IMR-90 (cell line): ENCODE data around the gene MTA3. TPM values are rescaled to one million over a fixed set of nuclear protein-coding genes. Genes with fewer than 3 reads are reported as not detected.

Experiments
- ATAC-seq: fragments of 200-7000 bp; cut with Tn5 transposase; 2 replicates; pipeline ENCODE4 v1.9.1; 2020; ENCODE audit warnings: low read depth, mild to moderate bottlenecking, moderate library complexity
- BruUV-seq: library from RNA; stranded (reverse); fragments of 400-500 nt; replicated peaks from 2 replicates; lab custom pipeline; 2021; lab: Mats Ljungman, UMichigan
- CTCF ChIA-PET: fragments of 300-600 bp; formaldehyde crosslinking; extraction: SDS; loops from one replicate; lab custom pipeline; 2021; ENCODE audit warnings: antibody characterized with exemption; lab: Yijun Ruan, JAX
- POLR2A ChIA-PET: fragments of 300-600 bp; sonication (Branson Sonifier 250); formaldehyde crosslinking; loops from one replicate; lab custom pipeline; 2022; ENCODE audit warnings: antibody characterized with exemption; ENCODE audit not compliant: unreplicated experiment; lab: Charles Lee
- DNase-seq: peaks from one replicate; pipeline ENCODE4 v3.0.0; 2013
- H2AFZ ChIP-seq: replicated peaks from 2 replicates; pipeline ENCODE3; 2013; ENCODE audit warnings: low read length, mild to moderate bottlenecking; ENCODE audit not compliant: poor library complexity
- H2AK5ac ChIP-seq: 2 replicates; pipeline ENCODE4 v1.6.1; 2013; ENCODE audit warnings: low read depth, low read length, inconsistent platforms
- H2AK9ac ChIP-seq: replicated peaks from 2 replicates; pipeline ENCODE3; 2013; ENCODE audit warnings: mild to moderate bottlenecking, low read depth, low read length, moderate library complexity; ENCODE audit not compliant: poor library complexity
- H2BK120ac ChIP-seq: 2 replicates; pipeline ENCODE4 v1.6.1; 2013; ENCODE audit warnings: low read depth, low read length, inconsistent platforms
- H2BK15ac ChIP-seq: 3 replicates; pipeline ENCODE4 v1.6.1; 2013; ENCODE audit warnings: low read depth, low read length, inconsistent platforms
- H2BK20ac ChIP-seq: 2 replicates; pipeline ENCODE4 v1.6.1; 2013; ENCODE audit warnings: low read depth, mild to moderate bottlenecking, inconsistent platforms, low read length, moderate library complexity
- H2BK5ac ChIP-seq: 2 replicates; pipeline ENCODE4 v1.6.1; 2013; ENCODE audit warnings: mild to moderate bottlenecking, low read depth, low read length, inconsistent platforms; ENCODE audit not compliant: poor library complexity, severe bottlenecking
- H3K14ac ChIP-seq: replicated peaks from 2 replicates; pipeline ENCODE4 v1.6.1; 2013; ENCODE audit warnings: low read depth, low read length, inconsistent platforms
- H3K18ac ChIP-seq: 2 replicates; pipeline ENCODE4 v1.6.1; 2013; ENCODE audit warnings: low read depth, low read length, control low read depth
- H3K23ac ChIP-seq: 2 replicates; pipeline ENCODE4 v1.6.1; 2013; ENCODE audit warnings: low read depth, low read length, inconsistent platforms
- H3K27ac ChIP-seq: 2 replicates; pipeline ENCODE4 v1.5.1; 2013; ENCODE audit warnings: mild to moderate bottlenecking, control low read depth, low read length; ENCODE audit not compliant: insufficient read depth
- H3K27me3 ChIP-seq: 2 replicates; pipeline ENCODE4 v1.6.1; 2013; ENCODE audit warnings: low read length; ENCODE audit not compliant: control insufficient read depth, insufficient read depth
- H3K36me3 ChIP-seq: 2 replicates; pipeline ENCODE4 v1.6.1; 2013; ENCODE audit warnings: low read length, mixed read lengths; ENCODE audit not compliant: control insufficient read depth, insufficient read depth
- H3K4ac ChIP-seq: 2 replicates; pipeline ENCODE4 v1.6.1; 2013; ENCODE audit warnings: low read depth, low read length, inconsistent platforms
- H3K4me1 ChIP-seq: 2 replicates; pipeline ENCODE4 v1.6.1; 2013; ENCODE audit warnings: low read length, mixed read lengths; ENCODE audit not compliant: control insufficient read depth, insufficient read depth
- H3K4me2 ChIP-seq: 2 replicates; pipeline ENCODE4 v1.6.1; 2013; ENCODE audit warnings: low read depth, mild to moderate bottlenecking, control low read depth, low read length, moderate library complexity
- H3K4me3 ChIP-seq: 2 replicates; pipeline ENCODE4 v1.5.1; 2013; ENCODE audit warnings: low read depth, mild to moderate bottlenecking, control low read depth, low read length, moderate library complexity; ENCODE audit not compliant: insufficient read depth
- H3K56ac ChIP-seq: 2 replicates; pipeline ENCODE4 v1.6.1; 2013; ENCODE audit warnings: low read length, inconsistent platforms; ENCODE audit not compliant: insufficient read depth; ENCODE audit errors: extremely low read depth
- H3K79me1 ChIP-seq, 2 experiments: 2 replicates each; pipeline ENCODE4 v1.6.1; 2013; ENCODE audit warnings: low read length in 2 of 2, inconsistent platforms in 1 of 2, low read depth in 1 of 2
- H3K9ac ChIP-seq: 2 replicates; pipeline ENCODE4 v1.6.1; 2013; ENCODE audit warnings: low read depth, low read length, control low read depth
- H3K9me1 ChIP-seq: 2 replicates; pipeline ENCODE4 v1.6.1; 2013; ENCODE audit warnings: low read length, inconsistent platforms; ENCODE audit not compliant: insufficient read depth
- H3K9me3 ChIP-seq: 2 replicates; pipeline ENCODE4 v1.6.1; 2013; ENCODE audit warnings: low read length; ENCODE audit not compliant: control insufficient read depth, insufficient read depth
- H4K20me1 ChIP-seq: 2 replicates; pipeline ENCODE4 v1.6.1; 2013; ENCODE audit warnings: low read length, inconsistent platforms; ENCODE audit not compliant: insufficient read depth
- H4K5ac ChIP-seq: 2 replicates; pipeline ENCODE4 v1.6.1; 2013; ENCODE audit warnings: mild to moderate bottlenecking, low read depth, low read length, control low read depth
- H4K8ac ChIP-seq, 2 experiments: 2 replicates each; pipeline ENCODE4 v1.6.1; 2013; ENCODE audit warnings: low read depth in 2 of 2, low read length in 2 of 2, control low read depth in 1 of 2, inconsistent platforms in 1 of 2
- H4K91ac ChIP-seq: 2 replicates; pipeline ENCODE4 v1.6.1; 2013; ENCODE audit warnings: low read depth, low read length, inconsistent platforms; ENCODE audit not compliant: insufficient read depth
- BHLHE40 ChIP-seq: fragments of 150-350 bp; IDR thresholded peaks from 2 replicates; pipeline ENCODE4 v1.6.1; 2016; ENCODE audit warnings: mild to moderate bottlenecking, low read depth, low read length
- CEBPB ChIP-seq: IDR thresholded peaks from 2 replicates; pipeline ENCODE4 v1.6.1; 2012; ENCODE audit warnings: low read depth, low read length, improper control_type of control experiment
- CHD1 ChIP-seq: IDR thresholded peaks from 2 replicates; pipeline ENCODE4 v1.6.1; 2012; ENCODE audit warnings: low read depth, low read length, improper control_type of control experiment
- FOS ChIP-seq: fragments of 150-350 bp; IDR thresholded peaks from 2 replicates; pipeline ENCODE4 v1.6.1; 2016; ENCODE audit warnings: low read depth, low read length
- MAFK ChIP-seq: IDR thresholded peaks from 2 replicates; pipeline ENCODE4 v1.6.1; 2012; ENCODE audit warnings: low read depth, low read length, improper control_type of control experiment
- MAZ ChIP-seq: IDR thresholded peaks from 2 replicates; pipeline ENCODE4 v1.6.1; 2012; ENCODE audit warnings: low read depth, mild to moderate bottlenecking, low read length, improper control_type of control experiment, moderate library complexity, borderline replicate concordance
- MXI1 ChIP-seq: IDR thresholded peaks from 2 replicates; pipeline ENCODE4 v1.6.1; 2012; ENCODE audit warnings: low read depth, mild to moderate bottlenecking, low read length, moderate library complexity, borderline replicate concordance
- NFE2L2 ChIP-seq: fragments of 150-350 bp; IDR thresholded peaks from 2 replicates; pipeline ENCODE4 v1.6.1; 2016; ENCODE audit warnings: low read depth, mild to moderate bottlenecking, low read length
- POLR2A ChIP-seq: IDR thresholded peaks from 2 replicates; pipeline ENCODE4 v1.6.1; 2012; ENCODE audit warnings: mild to moderate bottlenecking, low read depth, low read length
- RCOR1 ChIP-seq: IDR thresholded peaks from 2 replicates; pipeline ENCODE4 v1.6.1; 2012; ENCODE audit warnings: mild to moderate bottlenecking, low read length, improper control_type of control experiment; ENCODE audit not compliant: insufficient replicate concordance
- RFX5 ChIP-seq: IDR thresholded peaks from 2 replicates; pipeline ENCODE4 v1.8.0; 2012; ENCODE audit warnings: low read depth, mild to moderate bottlenecking, low read length, moderate library complexity
- SMC3 ChIP-seq: fragments of 150-350 bp; IDR thresholded peaks from 2 replicates; pipeline ENCODE4 v1.6.1; 2016; ENCODE audit warnings: low read depth, mild to moderate bottlenecking, antibody characterized with exemption, low read length, moderate library complexity
- WGBS, 2 experiments: methylation state at CpG; one replicate each; pipeline versions ENCODE4 v1.1.5 to v1.1.7; 2013; ENCODE audit warnings: missing lambda C conversion rate in 2 of 2; ENCODE audit not compliant: insufficient read length in 1 of 2; ENCODE audit errors: extremely low coverage in 2 of 2; 5-methylcytosine and 5-hydroxymethylcytosine counted together
- dilution Hi-C: fragments of 300-500 bp; cut with HindIII; formaldehyde crosslinking; loops from one replicate; pipeline ENCODE4 v1.14.3; 2018; ENCODE audit warnings: low sequenced_read_pairs; ENCODE audit not compliant: unreplicated experiment
- in situ Hi-C: fragments of 300-500 bp; cut with MboI; formaldehyde crosslinking; loops from 3 replicates; pipeline ENCODE4 v1.14.3; 2019; ENCODE audit warnings: low sequenced_read_pairs, inconsistent platforms, mixed read lengths
- intact Hi-C: fragments of 100-400 bp; cut with micrococcal nuclease; formaldehyde crosslinking; loops from 2 replicates; pipeline ENCODE4 v1.10.0; 2022
- polyA plus RNA-seq, 3 experiments: library from polyadenylated mRNA; depleted of rRNA; stranded (reverse); fragments of >200 nt; gene quantifications; 2 replicates each; pipeline ENCODE4 v1.2.3, GENCODE V29; 2012; ENCODE audit warnings: low replicate concordance in 1 of 3
- total RNA-seq: library from RNA; depleted of rRNA; stranded (reverse); fragments of >200 nt; gene quantifications from 2 replicates; pipeline ENCODE4 v1.2.3, GENCODE V29; 2012
- TF ChIP-seq, protein P1 (sequence below): fragments of 150-350 bp; IDR thresholded peaks from 2 replicates; pipeline ENCODE4 v1.6.1; 2017; ENCODE audit warnings: mild to moderate bottlenecking, antibody characterized with exemption, low read length, low read depth
- TF ChIP-seq, protein P2 (sequence below): conservative IDR thresholded peaks from 2 replicates; pipeline ENCODE4 v1.5.1; 2012; ENCODE audit warnings: mild to moderate bottlenecking, low read depth, low read length, improper control_type of control experiment

Gene MTA3
- total and polyA plus RNA-seq, 2 of the 4 experiments (the other 2 are of a cell fraction) = 31.9 to 34.3 TPM

DNA sequence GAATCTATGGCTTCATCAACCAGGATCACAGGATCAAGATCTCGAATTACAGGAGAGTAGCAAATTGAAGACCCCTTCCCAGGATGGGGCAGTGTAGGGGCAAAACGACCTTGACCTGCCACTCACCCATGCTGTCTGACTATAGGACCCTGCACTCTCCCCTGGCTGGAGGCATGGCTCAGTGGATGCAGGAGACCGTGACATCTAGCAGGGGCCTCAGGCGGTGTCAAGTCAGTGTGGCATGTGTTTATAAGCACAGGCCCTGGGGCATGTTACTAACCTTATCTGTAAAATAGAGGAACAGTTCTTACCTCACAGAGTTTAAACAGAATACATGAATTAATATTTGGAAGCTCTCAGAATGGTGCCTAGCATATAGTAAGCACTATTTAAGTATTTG lies 220.4 kb downstream of the MTA3 start:
- Histone ChIP-seq H3K27me3 (peaks cover 38% of the 10 kb centered on the region), H4K8ac (no peak overlapping the region), H3K4me2 (no peak overlapping the region), H3K56ac (no peak overlapping the region), H2BK120ac (no peak overlapping the region), H4K5ac (no peak overlapping the region), H3K79me1 (no peaks in the 10 kb centered on the region), H3K23ac (no peak overlapping the region), H3K9me3 (no peaks in the 10 kb centered on the region), H2BK20ac (no peak overlapping the region), H4K20me1 (no peaks in the 10 kb centered on the region), H3K4me3 (no peak overlapping the region), H3K27ac (no peak overlapping the region), H2AK5ac (no peak overlapping the region), H3K36me3 (no peaks in the 10 kb centered on the region), H3K18ac (no peak overlapping the region), H3K9me1 (no peaks in the 10 kb centered on the region), H3K9ac (no peak overlapping the region), H2AFZ (no peak overlapping the region), H2BK15ac (no peak overlapping the region), H3K4ac (no peak overlapping the region), H3K14ac (no peak overlapping the region), H4K91ac (no peak overlapping the region), H2BK5ac (no peak overlapping the region), H2AK9ac (no peak overlapping the region), H3K4me1 (no peaks in the 10 kb centered on the region; the same call in 1 of the 2 replicates)
- no CpG with 5 or more reads among the region's 4 CpGs for WGBS, 2 experiments
- ChIA-PET POLR2A (no interaction called here), CTCF (no interaction called here)
- BruUV-seq = no TSS peak
- DNase-seq (no peak), ATAC-seq (no peak)
- in situ Hi-C loops = no loop called here
- intact Hi-C loops = no loop called here
- TF ChIP-seq MAFK = no peak
- no peak for TF ChIP-seq NFE2L2
- TF ChIP-seq RCOR1 = no peak
- TF ChIP-seq SMC3 = no peak
- no peak for TF ChIP-seq MXI1
- TF ChIP-seq POLR2A = no peak
- no peak for TF ChIP-seq BHLHE40
- TF ChIP-seq, protein P1, sequence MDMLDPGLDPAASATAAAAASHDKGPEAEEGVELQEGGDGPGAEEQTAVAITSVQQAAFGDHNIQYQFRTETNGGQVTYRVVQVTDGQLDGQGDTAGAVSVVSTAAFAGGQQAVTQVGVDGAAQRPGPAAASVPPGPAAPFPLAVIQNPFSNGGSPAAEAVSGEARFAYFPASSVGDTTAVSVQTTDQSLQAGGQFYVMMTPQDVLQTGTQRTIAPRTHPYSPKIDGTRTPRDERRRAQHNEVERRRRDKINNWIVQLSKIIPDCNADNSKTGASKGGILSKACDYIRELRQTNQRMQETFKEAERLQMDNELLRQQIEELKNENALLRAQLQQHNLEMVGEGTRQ = no peak
- TF ChIP-seq, protein P2, sequence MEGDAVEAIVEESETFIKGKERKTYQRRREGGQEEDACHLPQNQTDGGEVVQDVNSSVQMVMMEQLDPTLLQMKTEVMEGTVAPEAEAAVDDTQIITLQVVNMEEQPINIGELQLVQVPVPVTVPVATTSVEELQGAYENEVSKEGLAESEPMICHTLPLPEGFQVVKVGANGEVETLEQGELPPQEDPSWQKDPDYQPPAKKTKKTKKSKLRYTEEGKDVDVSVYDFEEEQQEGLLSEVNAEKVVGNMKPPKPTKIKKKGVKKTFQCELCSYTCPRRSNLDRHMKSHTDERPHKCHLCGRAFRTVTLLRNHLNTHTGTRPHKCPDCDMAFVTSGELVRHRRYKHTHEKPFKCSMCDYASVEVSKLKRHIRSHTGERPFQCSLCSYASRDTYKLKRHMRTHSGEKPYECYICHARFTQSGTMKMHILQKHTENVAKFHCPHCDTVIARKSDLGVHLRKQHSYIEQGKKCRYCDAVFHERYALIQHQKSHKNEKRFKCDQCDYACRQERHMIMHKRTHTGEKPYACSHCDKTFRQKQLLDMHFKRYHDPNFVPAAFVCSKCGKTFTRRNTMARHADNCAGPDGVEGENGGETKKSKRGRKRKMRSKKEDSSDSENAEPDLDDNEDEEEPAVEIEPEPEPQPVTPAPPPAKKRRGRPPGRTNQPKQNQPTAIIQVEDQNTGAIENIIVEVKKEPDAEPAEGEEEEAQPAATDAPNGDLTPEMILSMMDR = no peak
- no peak for TF ChIP-seq CEBPB
- no peak for TF ChIP-seq CHD1
- TF ChIP-seq MAZ = no peak
- TF ChIP-seq FOS = no peak
- no peak for TF ChIP-seq RFX5
- dilution Hi-C loops = no loop called here
